C4-2B (cell line): ENCODE measurements around the gene TRAF3.

Experiments used
- CTCF ChIP-seq: fragments of 450-650 bp; conservative IDR thresholded peaks from 2 replicates; pipeline ENCODE4 v1.5.1; 2017; ENCODE audit warnings: mild to moderate bottlenecking
- ZFX ChIP-seq: fragments of 450-650 bp; IDR thresholded peaks from 2 replicates; pipeline ENCODE4 v1.6.1; 2017

- TF ChIP-seq CTCF (no peak), ZFX (no peak)
Observed at GRCh38 chr14:102822311-102822863, 45.1 kb downstream of the TRAF3 start.
